ENCODE results near the gene KRT83.

KRT83 gene

GRCh38 chr12:52310622-52311284 is 10.4 kb downstream of the KRT83 start:
- no peaks in the 10 kb centered on the region for H3F3A ChIP-seq (ENCODE audit: control insufficient read depth, insufficient read depth)
- no peaks in the 10 kb centered on the region for H3K36me3 ChIP-seq (ENCODE audit: control insufficient read depth, low read length)
- H3K79me2 ChIP-seq (ENCODE audit: control insufficient read depth, low read length): no peaks in the 10 kb centered on the region
- no peak overlapping the region for H3K4me2 ChIP-seq (ENCODE audit: low read length)
- H3K9me2 ChIP-seq (replicated peaks; ENCODE audit: control insufficient read depth, low read length): no peaks in the 10 kb centered on the region
- H3K27ac ChIP-seq (ENCODE audit: low read depth, low read length): no peak overlapping the region
- H4K20me1 ChIP-seq (ENCODE audit: control insufficient read depth, insufficient read depth, low read depth, low read length): peaks cover 5% of the 10 kb centered on the region; the same call in 1 of the 2 replicates
- H3K4me3 ChIP-seq (ENCODE audit: low read length): no peak overlapping the region
- H3K4me1 ChIP-seq (ENCODE audit: control insufficient read depth, low read length): no peaks in the 10 kb centered on the region
- TF ChIP-seq, protein P1, sequence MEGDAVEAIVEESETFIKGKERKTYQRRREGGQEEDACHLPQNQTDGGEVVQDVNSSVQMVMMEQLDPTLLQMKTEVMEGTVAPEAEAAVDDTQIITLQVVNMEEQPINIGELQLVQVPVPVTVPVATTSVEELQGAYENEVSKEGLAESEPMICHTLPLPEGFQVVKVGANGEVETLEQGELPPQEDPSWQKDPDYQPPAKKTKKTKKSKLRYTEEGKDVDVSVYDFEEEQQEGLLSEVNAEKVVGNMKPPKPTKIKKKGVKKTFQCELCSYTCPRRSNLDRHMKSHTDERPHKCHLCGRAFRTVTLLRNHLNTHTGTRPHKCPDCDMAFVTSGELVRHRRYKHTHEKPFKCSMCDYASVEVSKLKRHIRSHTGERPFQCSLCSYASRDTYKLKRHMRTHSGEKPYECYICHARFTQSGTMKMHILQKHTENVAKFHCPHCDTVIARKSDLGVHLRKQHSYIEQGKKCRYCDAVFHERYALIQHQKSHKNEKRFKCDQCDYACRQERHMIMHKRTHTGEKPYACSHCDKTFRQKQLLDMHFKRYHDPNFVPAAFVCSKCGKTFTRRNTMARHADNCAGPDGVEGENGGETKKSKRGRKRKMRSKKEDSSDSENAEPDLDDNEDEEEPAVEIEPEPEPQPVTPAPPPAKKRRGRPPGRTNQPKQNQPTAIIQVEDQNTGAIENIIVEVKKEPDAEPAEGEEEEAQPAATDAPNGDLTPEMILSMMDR (IDR thresholded peaks at IDR 0.05; ENCODE audit: low read depth, low read length, poor library complexity, severe bottlenecking): no peak
- no peak for TF ChIP-seq EZH2phosphoT487 (IDR thresholded peaks at IDR 0.05; ENCODE audit: borderline replicate concordance, low read length)
- no peaks in the 10 kb centered on the region for H3K9me3 ChIP-seq (ENCODE audit: control insufficient read depth, insufficient read depth, low read length)
- peaks cover 42% of the 10 kb centered on the region for H3K27me3 ChIP-seq (ENCODE audit: control insufficient read depth, low read length)

DNA sequence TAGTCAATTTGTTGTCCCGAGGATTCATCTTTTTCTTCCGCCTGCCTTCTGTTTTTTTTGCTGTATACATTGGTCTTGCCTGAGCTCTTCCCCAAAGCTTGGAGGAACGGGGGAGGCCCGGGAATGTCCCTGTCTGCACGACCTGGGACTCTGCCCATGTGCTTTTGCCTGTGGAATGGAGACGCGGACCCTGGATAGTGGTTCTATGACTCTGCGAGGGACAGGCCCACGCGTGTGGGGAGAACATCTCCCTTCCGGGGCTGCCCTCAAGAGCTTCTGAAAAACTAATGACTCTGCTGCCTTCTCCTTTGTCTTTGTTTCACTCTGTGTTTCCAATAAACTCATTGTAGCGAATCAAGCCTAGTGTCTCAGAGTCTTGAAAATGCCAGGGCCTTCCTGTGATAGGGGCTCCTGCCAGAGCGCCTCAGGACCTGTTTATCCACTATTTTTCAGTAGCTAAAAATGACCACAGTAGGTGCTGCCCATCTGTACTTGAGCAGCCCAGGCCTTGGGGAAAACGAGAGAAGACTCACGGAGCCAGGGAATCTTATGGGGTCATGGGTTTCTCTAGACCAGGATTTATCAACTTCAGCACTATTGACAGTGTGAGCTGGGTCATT is 12.3 kb downstream of the KRT83 start:
- Histone ChIP-seq H3K9me2 (replicated peaks; ENCODE audit: control insufficient read depth, low read length) (no peaks in the 10 kb centered on the region), H3K4me2 (ENCODE audit: low read length) (no peak overlapping the region), H3K36me3 (ENCODE audit: control insufficient read depth, low read length) (no peaks in the 10 kb centered on the region), H3K9me3 (ENCODE audit: control insufficient read depth, insufficient read depth, low read length) (no peaks in the 10 kb centered on the region), H3F3A (ENCODE audit: control insufficient read depth, insufficient read depth) (no peaks in the 10 kb centered on the region), H3K79me2 (ENCODE audit: control insufficient read depth, low read length) (no peaks in the 10 kb centered on the region), H3K27ac (ENCODE audit: low read depth, low read length) (no peak overlapping the region), H3K4me1 (ENCODE audit: control insufficient read depth, low read length) (peaks cover 8% of the 10 kb centered on the region), H4K20me1 (ENCODE audit: control insufficient read depth, insufficient read depth, low read depth, low read length) (peaks cover 5% of the 10 kb centered on the region; the same call in 1 of the 2 replicates), H3K27me3 (ENCODE audit: control insufficient read depth, low read length) (peaks cover 42% of the 10 kb centered on the region), H3K4me3 (ENCODE audit: low read length) (no peak overlapping the region)
- TF ChIP-seq, protein P1 (IDR thresholded peaks at IDR 0.05; ENCODE audit: low read depth, low read length, poor library complexity, severe bottlenecking): no peak
- no peak for TF ChIP-seq EZH2phosphoT487 (IDR thresholded peaks at IDR 0.05; ENCODE audit: borderline replicate concordance, low read length)

DNA sequence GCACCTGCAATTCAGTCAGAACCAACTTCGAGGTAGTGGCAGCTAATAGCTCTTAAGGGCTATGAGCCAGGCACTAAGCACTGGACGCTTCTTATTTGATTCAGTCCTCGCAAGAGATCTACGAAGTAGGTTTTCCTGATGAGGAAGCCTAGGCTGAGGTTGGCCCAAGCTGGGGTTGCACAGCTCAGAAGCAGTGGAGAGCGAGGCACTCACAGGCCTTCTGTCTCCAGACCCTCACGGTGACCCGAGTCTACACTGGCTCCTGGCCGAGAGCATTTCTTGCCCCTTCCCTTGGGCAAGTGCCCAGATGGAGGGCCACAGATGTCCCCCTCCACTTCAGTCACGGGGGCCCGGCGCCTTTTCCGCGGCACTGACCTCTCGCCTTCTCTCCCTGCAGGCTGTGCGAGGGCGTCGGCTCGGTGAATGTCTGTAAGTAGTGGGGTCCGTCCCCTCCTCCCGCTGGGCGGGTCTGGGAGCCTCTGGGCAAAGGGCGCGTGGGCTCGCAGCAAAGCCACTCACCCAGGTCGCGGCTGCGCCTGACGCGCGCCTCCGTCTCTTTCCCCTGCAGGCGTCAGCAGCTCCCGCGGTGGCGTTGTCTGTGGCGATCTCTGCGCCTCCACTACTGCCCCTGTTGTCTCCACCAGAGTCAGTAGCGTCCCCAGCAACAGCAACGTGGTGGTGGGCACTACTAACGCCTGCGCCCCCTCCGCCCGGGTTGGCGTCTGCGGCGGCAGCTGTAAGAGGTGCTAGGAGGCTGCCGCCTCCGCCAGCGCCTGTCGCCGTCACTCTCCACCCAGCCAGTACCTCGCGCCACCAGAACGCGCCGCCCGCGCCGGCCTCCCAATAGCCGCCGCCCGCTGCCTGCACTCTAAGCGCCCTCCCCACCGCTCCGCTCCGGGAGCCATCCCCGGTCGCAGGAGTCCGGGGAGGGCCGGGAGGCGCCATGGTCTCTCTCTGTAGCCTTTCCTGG is 13.1 kb downstream of the KRT83 start:
- H3K9me2 ChIP-seq (replicated peaks; ENCODE audit: control insufficient read depth, low read length): no peaks in the 10 kb centered on the region

More for the DNA sequence above, 13.1 kb downstream of the KRT83 start:
- Histone ChIP-seq H3K4me1 (ENCODE audit: control insufficient read depth, low read length) (peaks cover 8% of the 10 kb centered on the region), H3K27me3 (ENCODE audit: control insufficient read depth, low read length) (peaks cover 42% of the 10 kb centered on the region), H4K20me1 (ENCODE audit: control insufficient read depth, insufficient read depth, low read depth, low read length) (peaks cover 5% of the 10 kb centered on the region; the same call in 1 of the 2 replicates), H3K4me2 (ENCODE audit: low read length) (no peak overlapping the region), H3K36me3 (ENCODE audit: control insufficient read depth, low read length) (no peaks in the 10 kb centered on the region), H3K79me2 (ENCODE audit: control insufficient read depth, low read length) (no peaks in the 10 kb centered on the region), H3K4me3 (ENCODE audit: low read length) (no peak overlapping the region), H3K27ac (ENCODE audit: low read depth, low read length) (no peak overlapping the region), H3F3A (ENCODE audit: control insufficient read depth, insufficient read depth) (no peaks in the 10 kb centered on the region), H3K9me3 (ENCODE audit: control insufficient read depth, insufficient read depth, low read length) (no peaks in the 10 kb centered on the region)
- TF ChIP-seq, protein P1 (IDR thresholded peaks at IDR 0.05; ENCODE audit: low read depth, low read length, poor library complexity, severe bottlenecking): no peak
- no peak for TF ChIP-seq EZH2phosphoT487 (IDR thresholded peaks at IDR 0.05; ENCODE audit: borderline replicate concordance, low read length)

Data from DOHH2 (cell line).